ENCODE measurements around the gene CARMIL1. TPM values are rescaled to one million over a fixed set of nuclear protein-coding genes. Genes with fewer than 3 reads are reported as not detected.

Gene CARMIL1
- total RNA-seq, 1 donor from 2014 or later, result 19.6 TPM

GRCh38 chr6:25492951-25493350 lies 213.8 kb downstream of the CARMIL1 start:
- Histone ChIP-seq H3K27ac (no peak overlapping the region), H3K4me1 (no peaks in the 10 kb centered on the region), H3K4me3 (no peak overlapping the region), H3K9me3 (no peaks in the 10 kb centered on the region), H3K27me3 (no peaks in the 10 kb centered on the region), H3K36me3 (no peaks in the 10 kb centered on the region)
- TF ChIP-seq POLR2A (IDR thresholded peaks at IDR 0.05), result no peak
- no peak for TF ChIP-seq CTCF (IDR thresholded peaks at IDR 0.05)
- TF ChIP-seq POLR2AphosphoS5 (IDR thresholded peaks at IDR 0.05; ENCODE audit: insufficient read depth in 1 of 2, low read depth in 1 of 2), result no peak
- intact Hi-C loops (cut with DNase I), result no loop called here
- DNase-seq (ENCODE audit: extremely low spot score in 2 of 2), result no peak

GRCh38 chr6:25494469-25494868 lies 215.3 kb downstream of the CARMIL1 start:
- Histone ChIP-seq H3K27ac (no peak overlapping the region), H3K36me3 (no peaks in the 10 kb centered on the region), H3K27me3 (no peaks in the 10 kb centered on the region), H3K9me3 (no peaks in the 10 kb centered on the region), H3K4me3 (no peak overlapping the region), H3K4me1 (no peaks in the 10 kb centered on the region)
- intact Hi-C loops (cut with DNase I), result no loop called here
- DNase-seq (ENCODE audit: extremely low spot score in 2 of 2), result no peak
- TF ChIP-seq POLR2A (IDR thresholded peaks at IDR 0.05) (no peak), CTCF (IDR thresholded peaks at IDR 0.05) (no peak), POLR2AphosphoS5 (IDR thresholded peaks at IDR 0.05; ENCODE audit: insufficient read depth in 1 of 2, low read depth in 1 of 2) (no peak)

GRCh38 chr6:25497383-25498040 lies 218.3 kb downstream of the CARMIL1 start:
- H3K27me3 ChIP-seq, result no peaks in the 10 kb centered on the region
- no peak overlapping the region for H3K4me3 ChIP-seq
- intact Hi-C loops (cut with DNase I), result no loop called here
- no peak overlapping the region for H3K27ac ChIP-seq
- no peaks in the 10 kb centered on the region for H3K4me1 ChIP-seq
- TF ChIP-seq CTCF (IDR thresholded peaks at IDR 0.05) (no peak), POLR2A (IDR thresholded peaks at IDR 0.05) (no peak), POLR2AphosphoS5 (IDR thresholded peaks at IDR 0.05; ENCODE audit: insufficient read depth in 1 of 2, low read depth in 1 of 2) (no peak)
- H3K36me3 ChIP-seq, result no peaks in the 10 kb centered on the region
- DNase-seq (ENCODE audit: extremely low spot score in 2 of 2), result no peak
- no peaks in the 10 kb centered on the region for H3K9me3 ChIP-seq

- no peak for DNase-seq (ENCODE audit: extremely low spot score in 2 of 2)
- intact Hi-C loops (cut with DNase I), result no loop called here
- Histone ChIP-seq H3K36me3 (no peaks in the 10 kb centered on the region), H3K27me3 (no peaks in the 10 kb centered on the region), H3K4me1 (no peaks in the 10 kb centered on the region), H3K4me3 (no peak overlapping the region), H3K27ac (no peak overlapping the region), H3K9me3 (no peaks in the 10 kb centered on the region)
- no peak for TF ChIP-seq CTCF (IDR thresholded peaks at IDR 0.05)
- TF ChIP-seq POLR2A (IDR thresholded peaks at IDR 0.05), result no peak
- no peak for TF ChIP-seq POLR2AphosphoS5 (IDR thresholded peaks at IDR 0.05; ENCODE audit: insufficient read depth in 1 of 2, low read depth in 1 of 2)
Observed at GRCh38 chr6:25498505-25498904, 219.3 kb downstream of the CARMIL1 start.

- TF ChIP-seq CTCF (IDR thresholded peaks at IDR 0.05), result no peak
- TF ChIP-seq POLR2AphosphoS5 (IDR thresholded peaks at IDR 0.05; ENCODE audit: insufficient read depth in 1 of 2, low read depth in 1 of 2), result no peak
- no peak for TF ChIP-seq POLR2A (IDR thresholded peaks at IDR 0.05)
- Histone ChIP-seq H3K9me3 (no peaks in the 10 kb centered on the region), H3K4me3 (no peak overlapping the region), H3K27ac (no peak overlapping the region), H3K4me1 (no peaks in the 10 kb centered on the region), H3K27me3 (no peaks in the 10 kb centered on the region), H3K36me3 (no peaks in the 10 kb centered on the region)
- intact Hi-C loops (cut with DNase I), result no loop called here
- DNase-seq (ENCODE audit: extremely low spot score in 2 of 2), result no peak
Observed at GRCh38 chr6:25499615-25500235, 220.6 kb downstream of the CARMIL1 start.
